ENCODE results near the gene BRD7.

- peak; percentile 39 for TF ChIP-seq CTCF (IDR thresholded peaks at IDR 0.05; ENCODE audit: low read length)
- TF ChIP-seq EZH2 (optimal IDR thresholded peaks at IDR 0.05; ENCODE audit: low read depth, low read length): no peak
Measured at GRCh38 chr16:50323335-50324011, 45.3 kb downstream of the BRD7 start.

Data from MM.1S (cell line).